Activated CD4-positive, alpha-beta T cell treated with anti-CD3 and anti-CD28 coated beads, Interleukin-2, amount 50 U/mL, for 4 hours (primary cell): ENCODE measurements around the gene ACMSD.
"Not testable (repeated sequence)": the region's sequence is repeated elsewhere in the genome, so short reads cannot be mapped to it uniquely, and the experiment has no call there.

Experiments used
- DNase-seq, 2 experiments: peaks; one replicate each; pipeline ENCODE4 v3.0.0-alpha.2; 2020

ACMSD gene

DNA sequence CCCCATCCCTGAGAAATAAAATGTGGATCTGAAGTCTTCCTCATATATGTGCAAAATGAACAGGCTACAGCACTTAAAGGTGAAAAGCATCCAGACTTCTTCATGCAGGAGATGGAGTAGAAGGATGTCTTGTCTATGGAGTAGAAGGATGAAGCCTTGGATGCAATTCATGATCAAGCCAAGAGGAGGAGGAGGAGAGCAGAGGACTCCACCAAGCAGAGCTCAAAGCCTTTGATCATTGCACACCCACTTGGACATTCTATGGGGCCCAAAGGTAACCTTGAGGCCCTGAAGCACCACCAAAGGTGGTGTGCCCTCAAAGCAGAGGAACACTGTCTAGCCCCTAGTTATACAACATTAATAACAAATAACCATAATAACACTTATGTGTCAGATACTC, 17.3 kb downstream of the ACMSD start:
- DNase-seq, result no peak

DNA sequence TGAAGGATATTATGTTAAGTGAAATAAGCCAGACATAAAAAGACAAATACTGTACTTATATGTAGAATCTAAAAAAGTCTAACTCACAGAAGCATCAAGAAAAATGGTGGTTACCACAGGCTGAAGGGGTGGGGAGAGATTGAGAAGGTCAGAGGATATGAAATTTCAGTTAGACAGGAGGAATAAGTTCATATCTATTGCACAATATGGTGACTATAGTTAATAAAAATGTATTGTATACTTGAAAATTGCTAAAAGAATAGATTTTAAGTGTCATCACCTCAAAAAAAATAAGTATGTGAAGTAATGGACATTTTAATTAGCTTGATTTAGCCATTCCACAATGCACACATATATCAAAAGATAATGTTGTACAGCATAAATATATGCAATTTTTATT, 19.8 kb downstream of the ACMSD start:
- DNase-seq, result no peak

DNA sequence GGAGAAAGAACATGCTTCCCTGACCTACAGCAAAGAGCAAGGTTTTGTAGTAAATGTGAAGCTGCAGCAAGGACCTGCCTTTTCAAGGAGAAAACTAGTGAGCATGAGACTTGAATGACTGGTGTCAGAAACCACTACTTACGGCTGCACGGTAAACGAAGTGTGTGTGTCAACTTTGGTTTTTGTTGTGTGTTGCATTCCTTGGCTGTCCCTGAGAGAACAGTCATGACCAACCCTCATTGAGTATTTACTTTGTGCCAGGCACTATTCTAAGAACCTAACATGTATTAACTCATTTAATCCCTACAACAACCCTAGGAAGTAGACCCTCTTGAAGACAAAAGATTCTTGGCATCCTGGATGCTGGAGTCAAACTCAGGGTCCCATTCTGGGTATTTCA, 22.8 kb downstream of the ACMSD start:
- DNase-seq, result no peak

DNA sequence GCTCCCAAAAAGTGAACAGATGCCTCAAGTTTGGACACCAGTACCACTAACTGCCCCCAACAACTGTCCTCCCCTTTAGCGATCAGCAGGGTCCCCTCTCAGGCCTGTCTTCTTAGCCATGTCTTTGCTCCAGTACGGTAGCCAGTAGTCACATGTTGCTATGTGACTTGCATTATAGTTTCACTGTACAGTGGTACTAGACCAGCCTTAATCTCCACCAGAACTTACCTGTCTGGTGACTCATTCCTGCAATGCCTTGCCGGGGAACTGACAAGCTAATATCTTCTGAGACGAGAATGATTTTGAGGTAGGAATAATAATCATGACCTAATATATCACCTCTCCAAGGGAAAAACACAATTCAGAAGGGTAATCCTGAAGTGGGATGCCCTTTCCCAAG, 23.7 kb downstream of the ACMSD start:
- DNase-seq, result no peak

DNA sequence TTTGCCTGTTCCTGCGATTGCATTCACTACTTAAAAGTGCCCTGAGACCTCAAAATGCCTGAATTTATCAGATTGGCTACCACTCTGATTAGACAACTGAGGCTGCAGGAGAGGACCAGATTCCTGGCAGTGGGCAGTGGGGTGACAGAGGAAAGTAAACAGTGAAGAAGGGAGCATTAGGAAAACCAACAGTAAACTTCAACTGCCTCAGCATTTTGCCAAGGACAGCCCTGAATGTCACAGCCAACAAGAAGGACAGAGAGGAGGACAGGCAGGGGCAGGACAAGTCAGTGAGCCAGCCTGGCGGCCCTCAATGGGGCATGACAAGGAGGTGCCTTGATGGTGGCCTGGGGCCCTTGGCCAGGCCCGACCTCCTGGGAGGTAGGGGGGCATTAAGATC, 24.3 kb downstream of the ACMSD start:
- DNase-seq, result no peak

DNA sequence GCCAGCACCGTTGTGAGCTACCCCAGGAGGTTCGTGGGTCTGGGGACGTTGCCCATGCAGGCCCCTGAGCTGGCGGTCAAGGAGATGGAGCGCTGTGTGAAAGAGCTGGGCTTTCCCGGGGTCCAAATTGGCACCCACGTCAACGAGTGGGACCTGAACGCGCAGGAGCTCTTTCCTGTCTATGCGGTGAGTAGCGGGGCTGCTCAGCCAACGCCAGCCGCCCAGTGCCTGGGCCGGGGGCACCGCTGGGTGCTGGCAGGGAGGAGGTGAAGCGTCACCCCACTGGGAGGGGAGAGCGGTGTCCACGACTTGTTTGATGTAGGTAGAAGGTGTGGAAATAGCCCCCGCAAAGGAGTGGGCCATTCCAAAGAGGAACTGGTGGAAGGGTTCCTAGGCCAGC, 25.0 kb downstream of the ACMSD start:
- DNase-seq, result no peak

DNA sequence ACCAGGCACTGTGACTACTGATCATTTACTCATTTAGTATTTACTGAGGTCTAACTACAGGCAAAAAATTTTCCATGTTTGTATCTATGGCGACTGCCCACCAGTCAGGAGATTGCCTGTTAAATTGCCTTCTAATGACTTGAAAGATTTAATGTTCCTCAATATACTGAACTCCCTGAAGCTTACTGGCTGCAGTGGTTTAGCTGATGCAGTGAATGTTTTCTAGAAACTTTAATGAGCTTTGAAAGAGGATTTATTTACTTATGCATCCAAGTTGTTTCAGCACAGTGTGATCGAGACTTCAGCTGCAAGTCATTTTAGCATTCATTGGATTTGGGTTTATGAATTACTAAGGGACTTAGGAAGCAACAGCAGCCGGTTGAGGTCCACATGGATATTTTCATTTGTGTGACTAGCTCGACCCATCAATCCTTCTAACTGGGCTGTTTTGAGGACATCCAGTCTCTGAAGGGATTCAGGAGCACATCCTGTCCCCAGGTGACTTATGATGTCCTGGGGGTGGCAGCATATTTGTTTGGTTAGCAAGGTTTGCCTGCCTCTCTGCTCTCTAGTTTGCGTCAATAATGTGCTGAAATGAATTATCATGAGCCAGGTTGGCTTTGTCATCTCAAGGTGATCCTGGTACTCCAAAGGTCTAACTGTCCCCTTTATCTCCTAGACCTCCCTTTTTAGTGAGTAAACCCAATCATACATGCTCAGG, 26.8 kb downstream of the ACMSD start:
- DNase-seq, result no peak

DNA sequence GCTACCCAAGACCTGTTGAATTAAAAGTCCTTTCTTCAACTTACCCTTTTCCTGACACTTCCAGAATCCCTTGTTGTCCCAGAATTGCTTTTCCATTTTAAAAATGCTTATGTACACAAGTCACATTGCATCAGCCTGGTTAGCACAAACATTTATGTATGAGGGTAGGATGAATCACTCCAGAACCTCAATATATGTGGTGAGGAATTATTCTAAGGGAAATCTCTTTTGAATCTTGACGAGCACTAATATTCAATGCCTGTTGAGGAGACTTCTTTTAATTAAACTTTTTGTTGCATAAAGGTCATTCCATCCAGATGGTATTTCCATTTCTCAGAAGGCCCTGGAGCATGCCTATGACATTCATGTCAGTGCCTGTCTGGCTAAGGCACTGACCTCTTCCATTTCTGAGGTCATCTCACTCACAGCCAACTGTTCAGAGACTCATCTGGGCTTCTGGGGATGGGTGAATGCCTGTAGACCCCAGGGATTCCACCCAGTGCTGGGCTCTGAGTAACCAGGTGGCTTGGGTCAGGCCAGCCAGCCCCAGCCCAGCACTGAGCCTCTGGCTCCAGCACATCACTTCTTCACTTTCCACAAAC, 28.2 kb downstream of the ACMSD start:
- no peak for DNase-seq

DNA sequence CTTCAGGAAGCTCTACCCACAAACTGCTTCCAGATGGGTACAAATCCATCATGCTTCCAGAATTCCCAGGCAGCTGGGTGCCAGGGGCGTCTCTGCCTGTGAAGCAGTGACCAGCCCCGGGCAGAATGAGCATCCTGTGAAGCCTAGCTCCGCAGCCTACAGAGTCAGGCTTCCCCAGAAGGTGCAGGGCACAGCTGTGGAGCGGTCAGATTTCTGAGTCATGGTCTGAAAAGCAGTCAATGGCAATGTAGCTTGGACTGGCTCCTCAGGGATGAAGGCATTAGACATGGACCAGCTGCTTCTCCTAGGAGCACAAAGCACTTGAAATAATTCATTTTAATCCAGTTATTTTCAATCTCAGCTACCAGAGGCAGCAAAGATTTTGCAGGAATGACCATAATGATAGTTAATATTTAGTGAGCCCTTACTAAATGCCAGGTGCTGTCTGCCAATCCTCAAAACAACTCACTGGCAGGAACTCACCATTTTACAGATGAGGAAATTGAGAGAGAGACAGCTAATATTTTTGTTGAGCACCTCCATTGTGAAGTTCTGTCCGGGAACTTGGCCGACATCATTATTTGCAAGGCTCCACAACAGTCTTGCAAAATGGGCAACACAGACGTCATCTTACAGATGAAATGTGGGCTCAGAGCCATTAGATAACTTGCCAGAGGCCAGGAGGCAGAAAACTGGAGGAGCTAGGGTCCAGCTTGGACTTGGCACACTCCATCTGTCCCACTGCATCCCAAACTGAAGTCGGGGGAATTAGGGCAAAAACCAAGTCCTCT, 31.7 kb downstream of the ACMSD start:
- DNase-seq, result no peak

DNA sequence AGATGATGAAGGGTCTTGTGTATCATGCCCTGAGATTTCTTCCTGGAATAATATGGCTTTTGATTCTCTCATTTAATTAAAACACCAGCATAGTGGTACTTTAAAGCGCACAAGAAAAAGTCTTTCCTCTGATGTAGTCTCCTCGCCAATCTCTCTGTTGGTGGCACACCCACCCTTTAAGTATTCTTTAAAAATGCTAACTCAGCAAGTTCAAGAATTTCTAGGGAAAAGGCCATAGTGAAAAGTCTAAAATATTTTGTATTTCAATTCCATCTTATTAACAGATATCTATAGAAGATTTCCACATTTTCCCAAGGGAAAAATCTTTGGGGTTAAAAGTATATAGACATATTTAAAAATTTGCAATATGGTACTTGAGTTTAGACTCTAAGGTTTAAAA, 34.7 kb downstream of the ACMSD start:
- DNase-seq, result no peak

DNA sequence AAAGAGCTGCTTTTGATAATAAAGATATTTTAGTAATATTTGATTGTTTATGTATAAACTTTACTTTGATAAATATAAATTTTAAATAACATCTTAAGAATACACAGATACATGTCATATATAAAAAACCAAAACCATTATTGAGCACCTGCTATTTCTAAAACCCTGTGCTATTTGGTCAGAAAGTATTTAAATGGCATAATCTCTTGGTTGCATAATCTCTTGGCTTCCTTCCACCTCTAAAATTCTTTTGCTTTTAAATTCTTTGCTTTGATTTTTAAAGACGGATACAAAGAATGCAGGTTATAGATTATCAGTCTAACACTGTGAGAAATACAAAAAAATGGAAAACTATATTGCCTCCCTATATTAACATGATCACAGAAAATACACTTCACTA, 36.9 kb downstream of the ACMSD start:
- no peak for DNase-seq

DNA sequence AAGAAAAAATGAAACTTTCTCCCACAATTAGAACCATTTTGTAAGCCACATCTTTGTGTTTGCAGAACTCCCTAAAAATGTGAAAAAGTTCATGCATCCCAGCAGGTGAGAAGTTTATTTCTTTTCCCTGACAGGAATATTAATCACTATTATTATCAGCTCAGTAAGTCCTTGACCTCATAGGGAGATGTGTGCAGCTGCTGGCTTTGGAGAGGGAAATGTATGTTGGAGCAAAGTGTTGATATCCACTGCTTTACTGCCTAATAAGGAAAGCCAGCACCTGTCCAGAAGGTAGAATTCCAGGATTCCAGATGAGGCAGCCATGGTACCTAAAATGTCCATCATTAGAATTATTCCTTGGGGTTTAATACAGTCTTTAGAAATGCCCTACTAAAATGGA, 44.4 kb downstream of the ACMSD start:
- no peak for DNase-seq

DNA sequence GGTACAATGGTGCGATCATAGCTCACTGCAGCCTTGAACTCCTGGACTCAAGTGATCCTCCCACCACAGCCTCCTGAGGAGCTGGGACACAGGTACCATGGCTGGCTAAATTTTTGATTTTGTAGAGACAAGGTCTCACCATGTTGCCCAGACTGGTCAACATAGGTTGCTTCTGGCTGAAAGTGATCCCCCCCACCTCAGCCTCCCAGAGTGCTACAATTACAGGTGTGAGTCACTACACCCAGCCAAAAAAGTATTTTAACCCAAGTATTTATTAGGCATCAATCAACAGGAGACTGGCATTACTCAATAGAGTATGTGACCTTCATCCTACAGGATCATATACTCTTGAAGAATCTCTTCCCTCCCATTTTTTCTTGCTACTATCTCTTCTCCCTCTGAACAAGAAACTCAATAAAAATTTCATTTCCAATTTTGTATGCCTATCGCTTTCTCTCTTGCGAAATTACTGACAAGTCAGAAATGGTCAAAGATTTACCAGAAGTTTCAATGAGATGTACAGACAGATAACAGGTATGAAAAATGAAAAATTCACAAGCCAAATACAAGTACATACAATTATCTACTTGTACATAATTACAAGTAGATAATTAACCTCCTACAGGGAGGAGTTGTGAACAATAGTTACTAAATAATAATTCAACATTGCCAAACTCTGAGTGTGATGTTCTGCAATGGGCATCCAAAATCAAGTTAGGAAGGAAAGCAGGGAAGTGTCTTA, 45.3 kb downstream of the ACMSD start:
- no peak for DNase-seq

DNA sequence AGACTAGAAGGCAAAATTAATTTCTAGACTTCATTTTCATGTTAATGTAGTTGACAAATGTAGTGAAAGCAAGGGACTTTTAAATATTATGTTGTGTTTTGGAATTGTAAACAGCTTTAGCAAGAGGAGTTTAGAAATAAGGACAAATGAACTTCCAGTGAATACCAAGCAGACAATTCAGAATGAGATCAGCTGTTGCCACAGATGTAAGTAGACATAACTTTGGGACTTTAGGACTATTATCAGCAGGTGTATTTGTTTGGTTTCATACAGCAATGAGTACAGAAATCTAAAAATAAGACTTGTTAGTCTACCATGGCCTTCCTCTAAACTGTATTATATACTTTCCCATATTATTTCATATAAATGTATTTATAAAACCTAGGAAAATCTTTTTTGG, 46.0 kb downstream of the ACMSD start:
- no peak for DNase-seq

DNA sequence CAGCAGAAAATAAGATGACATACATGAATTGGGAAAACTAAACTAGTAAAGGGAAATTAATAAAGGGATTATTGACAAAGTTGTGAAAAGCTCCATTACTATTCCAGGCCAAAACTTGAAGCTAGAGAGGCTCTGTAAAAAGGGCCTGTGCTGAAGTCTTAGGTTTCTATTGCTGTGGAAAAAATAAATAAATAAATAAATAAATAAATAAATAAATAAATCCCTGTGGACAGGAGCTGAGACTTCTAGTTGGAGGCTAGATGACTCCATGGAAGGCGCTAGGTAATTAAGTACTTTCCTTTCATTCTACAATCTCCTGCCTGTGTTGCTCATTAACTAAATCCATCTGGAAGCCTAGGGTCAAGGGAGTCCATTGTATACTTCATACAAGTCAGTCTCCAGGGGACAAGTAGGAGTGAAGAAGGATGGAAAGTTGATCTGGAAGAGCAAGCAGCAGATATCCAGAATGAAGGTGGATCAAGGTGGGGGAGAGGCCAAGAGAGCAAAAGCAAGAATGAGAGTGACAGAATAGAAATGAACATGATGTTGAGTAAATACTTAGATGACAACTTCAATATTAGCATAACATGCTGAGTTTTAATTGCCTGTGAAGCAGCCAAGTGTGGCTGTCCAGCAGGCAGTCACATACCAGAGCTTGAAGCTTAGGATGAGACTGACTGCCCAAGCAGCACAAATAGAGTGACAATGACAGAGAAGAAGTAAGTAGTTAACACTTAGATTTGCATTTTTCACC, 54.0 kb downstream of the ACMSD start:
- no peak for DNase-seq

DNA sequence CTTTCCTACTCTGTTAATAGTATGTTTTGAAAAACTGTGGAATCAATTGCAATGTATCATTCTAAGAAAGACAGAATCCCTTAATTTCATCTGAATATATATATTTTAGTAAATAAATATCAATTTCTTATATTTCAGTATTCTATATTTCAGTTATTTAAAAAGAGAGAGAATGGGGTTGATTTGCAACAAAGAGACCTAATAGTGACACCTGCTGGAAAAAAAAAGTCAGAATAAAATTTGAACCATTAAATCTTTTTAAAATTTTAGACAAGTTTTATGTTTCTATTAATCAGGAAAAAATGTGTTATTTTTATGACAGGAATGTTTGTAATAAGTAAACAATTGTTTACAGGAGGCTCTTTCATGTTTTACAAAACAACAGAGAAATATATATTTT, 59.5 kb downstream of the ACMSD start:
- no peak for DNase-seq

DNA sequence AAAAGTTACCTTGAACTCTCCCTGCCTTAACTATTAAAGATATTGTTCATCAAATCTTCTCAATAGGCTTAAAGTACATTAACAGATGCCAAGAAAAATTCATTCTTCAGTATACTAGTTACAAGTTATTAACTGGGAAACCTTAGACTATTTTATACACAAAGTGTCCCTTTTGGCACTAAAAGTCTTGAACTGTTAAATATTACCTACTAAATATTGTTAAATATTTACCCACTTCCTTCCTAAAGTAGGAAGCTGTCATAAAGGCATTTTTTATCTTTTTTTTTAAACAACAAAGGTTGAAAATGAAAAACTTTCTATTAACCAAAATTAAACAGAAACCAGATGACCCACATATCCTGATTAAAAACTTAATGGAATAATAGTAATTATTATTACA, 60.8 kb downstream of the ACMSD start:
- no peak for DNase-seq

DNA sequence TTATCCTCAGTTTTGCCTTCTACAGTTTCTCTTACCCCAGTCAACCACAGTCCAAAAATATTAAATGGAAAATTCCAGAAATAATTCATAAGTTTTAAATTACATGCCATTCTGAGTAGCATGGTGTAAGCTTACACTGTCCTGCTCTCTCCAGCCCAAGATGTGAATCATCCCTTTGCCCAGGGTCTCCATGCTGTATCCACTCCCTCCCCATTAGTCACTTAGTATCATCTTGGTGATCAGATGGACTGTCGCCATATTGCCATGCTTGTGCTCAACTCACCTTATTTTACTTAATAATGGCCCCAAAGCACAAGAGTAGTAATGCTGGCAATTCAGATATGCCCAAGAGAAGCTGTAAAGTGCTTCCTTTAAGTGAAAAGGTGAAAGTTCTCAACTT, 61.7 kb downstream of the ACMSD start:
- DNase-seq, result no peak

DNA sequence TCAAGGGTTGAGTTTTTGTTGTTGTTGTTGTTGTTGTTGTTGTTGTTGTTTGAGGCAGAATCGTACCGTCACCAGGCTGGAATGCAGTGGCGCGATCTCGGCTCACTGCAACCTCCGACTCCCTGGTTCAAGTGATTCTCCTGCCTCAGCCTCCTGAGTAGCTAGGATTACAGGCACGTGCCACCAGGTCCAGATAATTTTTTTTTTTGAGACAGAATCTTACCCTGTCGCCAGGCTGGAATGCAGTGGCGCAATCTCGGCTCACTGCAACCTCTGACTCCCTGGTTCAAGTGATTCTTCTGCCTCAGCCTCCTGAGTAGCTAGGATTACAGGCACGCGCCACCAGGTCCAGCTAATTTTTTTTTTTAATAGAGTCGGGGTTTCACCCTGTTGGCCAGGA, 65.3 kb downstream of the ACMSD start:
- DNase-seq, result not testable (repeated sequence)

DNA sequence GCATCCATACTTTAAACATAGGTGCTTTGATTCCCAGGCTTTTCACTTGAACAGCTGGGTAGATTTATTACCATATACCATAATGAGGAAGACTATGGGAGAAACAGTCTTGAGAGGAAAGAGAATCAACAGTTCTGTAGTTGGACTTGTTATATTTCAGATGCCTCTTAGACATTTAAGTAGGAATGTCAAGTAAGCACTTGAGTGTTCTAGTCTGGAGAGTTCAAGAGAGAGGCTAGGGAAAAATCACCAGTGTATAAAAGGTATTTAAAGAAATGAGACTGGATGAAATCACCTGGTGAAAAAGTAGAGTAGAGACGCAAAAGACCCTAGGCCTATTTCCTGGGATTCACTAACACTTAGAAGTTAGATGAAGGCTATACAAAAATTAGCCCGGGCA, 66.8 kb downstream of the ACMSD start:
- DNase-seq, result no peak

DNA sequence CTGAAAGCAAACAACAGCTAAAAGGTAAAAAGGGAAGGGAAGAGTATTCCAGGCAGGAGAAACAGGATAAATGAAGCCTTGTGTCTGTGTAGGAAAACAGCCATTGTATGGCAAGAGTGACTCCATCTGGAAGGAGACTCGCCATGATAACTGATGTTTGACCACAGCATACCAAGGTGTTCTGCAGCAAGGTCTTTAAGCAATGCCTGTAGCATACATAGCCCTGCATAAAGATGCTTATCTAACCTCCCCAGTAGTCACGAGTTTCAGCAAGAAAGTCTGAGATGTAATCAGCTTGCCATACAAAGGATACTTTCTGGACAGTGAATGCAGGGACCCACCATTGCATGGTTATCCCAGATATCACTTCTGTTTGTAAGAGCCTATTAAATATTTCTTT, 68.3 kb downstream of the ACMSD start:
- no peak for DNase-seq

DNA sequence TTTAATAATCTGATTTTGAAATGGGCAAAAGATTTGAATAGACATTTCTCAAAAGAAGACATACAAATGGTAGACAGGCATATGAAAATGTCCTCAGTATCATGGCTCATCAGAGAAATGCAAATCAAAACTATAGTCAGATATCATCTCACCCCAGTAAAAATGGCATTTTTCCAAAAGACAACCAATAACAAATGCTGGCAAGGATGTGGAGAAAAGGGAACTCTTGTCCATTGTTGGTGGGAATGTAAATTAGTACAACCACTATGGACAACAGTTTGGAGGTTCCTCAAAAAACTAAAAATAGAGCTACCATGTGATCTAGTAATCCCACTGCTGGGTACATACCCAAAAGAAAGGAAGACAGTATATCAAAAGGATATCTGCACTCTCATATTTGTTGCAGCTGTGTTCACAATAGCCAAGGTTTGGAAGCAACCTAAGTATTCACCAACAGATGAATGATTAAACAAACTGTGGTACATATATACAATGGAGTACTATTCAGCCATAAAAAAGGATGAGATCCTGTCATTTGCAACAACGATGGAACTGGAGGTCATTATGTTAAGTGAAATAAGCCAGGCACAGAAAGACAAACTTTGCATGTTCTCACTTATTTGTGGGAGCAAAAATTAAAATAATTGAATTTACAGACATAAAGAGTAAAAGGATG, 69.2 kb downstream of the ACMSD start:
- not testable (repeated sequence) for DNase-seq
